ENCODE results near the gene FGF1.

- TF ChIP-seq CTCF (IDR thresholded peaks at IDR 0.05), result no peak
- no peak for TF ChIP-seq POLR2A (IDR thresholded peaks at IDR 0.05)
- no peak for TF ChIP-seq EP300 (IDR thresholded peaks at IDR 0.05)
These were observed 11.1 kb downstream of the FGF1 start for GRCh38 chr5:142674531-142675469.

All from ovary (tissue), 3 donors.